Hematopoietic multipotent progenitor cell treated with erythropoietin and hydrocortisone succinate and interleukin-3 and kit ligand, for 4 days (in vitro differentiated cells): ENCODE measurements around the gene ZMYND15.
A peak's percentile ranks its signal among the peaks of the same experiment; 100 is the strongest.

Experiments used
- DNase-seq: peaks from one replicate; pipeline ENCODE4 v3.0.0-alpha.2; 2015

ZMYND15 gene

GRCh38 chr17:4744999-4745969, 5.7 kb downstream of the ZMYND15 start:
- no peak for DNase-seq

- DNase-seq, result peak; percentile 61
Observed at GRCh38 chr17:4747847-4748246, 8.2 kb downstream of the ZMYND15 start.

GRCh38 chr17:4748686-4749085, 9.1 kb downstream of the ZMYND15 start:
- DNase-seq, result no peak

DNA sequence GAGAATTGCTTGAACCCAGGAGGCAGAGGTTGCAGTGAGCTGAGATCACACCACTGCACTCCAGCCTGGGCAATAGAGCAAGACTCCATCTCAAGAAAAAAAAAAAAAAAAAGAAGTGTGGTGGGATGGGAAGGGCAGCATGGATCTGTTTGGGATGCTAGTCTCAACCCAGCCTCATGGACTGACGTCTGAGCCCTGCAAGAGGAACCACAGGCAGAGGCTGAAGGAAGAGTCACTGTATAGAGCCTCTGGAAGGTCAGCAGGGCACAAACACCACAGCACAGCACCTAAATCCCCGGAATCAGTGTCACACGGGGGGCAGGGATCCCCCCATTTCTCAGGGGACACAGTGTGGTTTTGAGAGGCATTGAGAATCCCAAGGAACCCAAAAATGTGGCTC, 11.0 kb downstream of the ZMYND15 start:
- DNase-seq, result no peak

DNA sequence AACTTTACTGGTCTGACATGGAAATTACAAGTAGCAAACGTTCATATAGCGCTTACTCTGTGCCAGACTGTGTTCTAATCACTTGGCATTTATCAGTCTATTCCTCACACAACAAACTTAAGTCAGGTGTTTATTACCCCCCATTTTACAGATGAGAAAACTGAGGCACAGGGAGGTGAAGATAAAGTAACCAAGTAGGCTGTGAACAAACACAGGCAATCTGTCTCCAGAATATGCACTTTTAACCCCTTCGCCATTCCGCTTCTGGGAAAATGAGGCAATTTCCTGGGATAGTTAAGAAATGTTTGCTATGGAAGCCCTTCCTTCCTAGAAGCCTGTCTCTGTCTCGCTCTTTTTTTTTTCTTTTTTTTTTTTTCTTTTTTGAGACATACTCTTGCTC, 12.3 kb downstream of the ZMYND15 start:
- no peak for DNase-seq

DNA sequence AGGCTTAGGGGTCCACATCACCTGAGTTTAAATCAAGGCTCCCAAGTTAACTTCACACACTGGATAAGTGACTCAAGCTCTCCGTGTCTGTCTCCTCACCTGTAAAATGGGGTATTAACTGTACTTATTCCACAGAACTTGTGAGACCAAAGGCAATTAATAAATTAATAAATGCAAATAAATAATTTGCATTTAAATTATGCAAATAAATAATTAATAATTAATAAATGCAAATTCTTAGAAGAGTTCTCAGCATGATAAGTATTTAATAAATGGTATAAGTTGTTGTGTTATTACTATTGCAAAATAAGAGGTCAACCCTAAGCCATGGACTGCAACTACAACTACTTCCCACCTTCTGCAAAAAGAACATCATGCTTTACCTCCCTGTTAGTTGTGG, 13.8 kb downstream of the ZMYND15 start:
- no peak for DNase-seq

- DNase-seq, result no peak
Observed at GRCh38 chr17:4759776-4760236, 20.2 kb downstream of the ZMYND15 start.

- peak; percentile 35 for DNase-seq
Observed at GRCh38 chr17:4764595-4764994, 25.0 kb downstream of the ZMYND15 start.

GRCh38 chr17:4766201-4766600, 26.6 kb downstream of the ZMYND15 start:
- DNase-seq, result peak; percentile 57

DNA sequence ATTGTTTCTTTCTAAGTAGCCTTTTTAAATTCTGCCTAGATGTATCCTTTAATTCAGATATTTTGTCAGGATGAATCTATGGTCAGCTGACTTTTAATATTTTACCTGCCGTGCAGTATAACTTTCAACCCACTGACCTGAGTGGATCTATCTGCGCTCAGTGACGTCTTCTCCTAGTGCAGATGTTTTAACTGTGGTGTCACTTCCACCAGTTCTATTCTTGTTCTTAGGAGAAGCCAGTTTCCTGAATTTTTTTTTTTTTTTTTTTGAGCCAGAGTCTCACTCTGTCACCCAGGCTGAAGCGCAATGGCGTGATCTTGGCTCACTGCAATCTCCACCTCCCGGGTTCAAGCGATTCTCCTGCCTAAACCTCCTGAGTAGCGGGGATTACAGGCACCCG, 27.1 kb downstream of the ZMYND15 start:
- DNase-seq, result no peak

GRCh38 chr17:4768298-4768697, 28.7 kb downstream of the ZMYND15 start:
- no peak for DNase-seq

- DNase-seq, result no peak
Observed at GRCh38 chr17:4769628-4770027, 30.0 kb downstream of the ZMYND15 start.

DNA sequence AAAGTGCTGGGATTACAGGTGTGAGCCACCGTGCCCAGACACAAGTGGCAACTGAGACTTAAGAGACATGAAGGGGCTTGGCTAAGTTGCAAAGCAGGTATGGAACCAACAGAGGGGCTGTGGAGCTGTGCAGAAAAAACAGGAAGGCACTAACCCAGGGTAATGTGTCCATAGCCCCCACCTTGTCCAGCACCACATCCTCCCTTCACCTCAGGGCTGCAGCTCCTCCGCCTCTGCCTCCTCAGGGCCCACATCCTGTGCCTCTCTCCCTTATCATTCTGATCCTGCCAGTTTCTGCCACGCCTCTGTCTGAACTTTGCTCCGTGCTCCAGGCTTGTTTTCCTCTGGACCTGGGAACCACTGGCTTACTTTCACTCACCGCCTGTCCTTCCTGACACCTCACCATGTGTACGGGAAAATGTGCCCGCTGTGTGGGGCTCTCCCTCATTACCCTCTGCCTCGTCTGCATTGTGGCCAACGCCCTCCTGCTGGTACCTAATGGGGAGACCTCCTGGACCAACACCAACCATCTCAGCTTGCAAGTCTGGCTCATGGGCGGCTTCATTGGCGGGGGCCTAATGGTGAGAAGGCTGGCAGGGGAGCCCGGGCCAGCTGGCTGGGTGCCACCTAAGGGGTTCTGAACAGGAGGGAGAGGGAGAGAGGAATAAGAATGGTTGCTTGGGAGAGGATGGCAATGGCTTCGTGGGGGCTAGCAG, 32.0 kb downstream of the ZMYND15 start, which contains the start of gene TM4SF5:
TM4SF5 (plus strand) TSS at position 368 of the 716 bp plus-strand sequence; CDS start at position 405, 37 bp downstream.
- no peak for DNase-seq

DNA sequence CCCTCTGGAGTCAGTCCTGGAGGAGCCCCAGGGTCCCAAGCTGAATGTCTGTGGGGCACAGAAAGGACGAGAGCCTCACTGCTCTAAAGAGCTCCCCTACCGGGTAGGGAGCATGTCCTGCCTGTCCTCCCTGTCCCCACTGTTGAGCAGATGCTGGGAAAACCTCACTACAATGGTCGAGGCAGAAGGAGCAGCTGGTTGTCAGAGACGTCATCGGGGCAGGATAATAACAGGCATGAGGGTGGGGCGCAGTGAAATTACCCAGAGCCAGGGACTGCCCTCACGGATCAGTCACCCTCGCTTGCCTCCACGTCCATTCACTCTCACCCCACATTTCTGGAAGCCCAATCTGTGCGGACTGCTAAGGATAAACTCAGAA, 32.6 kb downstream of the ZMYND15 start:
- no peak for DNase-seq

- DNase-seq, result no peak
Observed at GRCh38 chr17:4777969-4778760, 38.5 kb downstream of the ZMYND15 start.

DNA sequence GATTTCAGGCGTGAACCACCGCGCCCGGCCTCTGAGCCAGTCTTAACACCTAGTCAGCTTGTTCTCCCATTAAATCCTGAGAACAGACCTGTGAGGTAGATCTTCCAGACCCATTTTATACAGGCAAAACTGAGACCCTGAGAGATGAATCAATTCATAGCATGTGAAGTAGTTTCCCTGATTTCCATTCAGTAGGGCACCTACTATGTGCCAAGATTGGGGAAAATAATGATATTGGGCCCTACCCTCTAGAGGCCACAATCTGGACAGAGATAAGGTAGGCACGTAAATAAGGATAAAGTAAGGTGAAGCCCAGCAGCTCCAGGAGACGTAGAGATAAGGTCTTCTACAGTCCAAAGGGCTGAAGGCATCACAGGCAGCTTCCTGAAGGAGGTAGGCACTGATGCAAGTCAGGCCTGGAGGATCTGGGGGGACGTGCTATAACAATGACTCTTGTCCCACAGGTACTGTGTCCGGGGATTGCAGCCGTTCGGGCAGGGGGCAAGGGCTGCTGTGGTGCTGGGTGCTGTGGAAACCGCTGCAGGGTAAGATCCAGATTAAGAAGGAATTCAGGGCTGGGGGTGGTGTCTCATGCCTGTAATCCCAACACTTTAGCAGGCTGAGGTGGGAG, 40.8 kb downstream of the ZMYND15 start:
- no peak for DNase-seq

GRCh38 chr17:4782652-4783051, 43.0 kb downstream of the ZMYND15 start:
- DNase-seq, result peak; percentile 32

- DNase-seq, result no peak
Observed at GRCh38 chr17:4785311-4786105, 45.9 kb downstream of the ZMYND15 start.

GRCh38 chr17:4786106-4786511, 46.5 kb downstream of the ZMYND15 start, which contains the start of gene VMO1:
TSS of gene VMO1 (minus strand) at chr17:4786364. CDS start at chr17:4786352, 12 bp downstream.
- no peak for DNase-seq

GRCh38 chr17:4786516-4786915, 46.9 kb downstream of the ZMYND15 start:
- no peak for DNase-seq

DNA sequence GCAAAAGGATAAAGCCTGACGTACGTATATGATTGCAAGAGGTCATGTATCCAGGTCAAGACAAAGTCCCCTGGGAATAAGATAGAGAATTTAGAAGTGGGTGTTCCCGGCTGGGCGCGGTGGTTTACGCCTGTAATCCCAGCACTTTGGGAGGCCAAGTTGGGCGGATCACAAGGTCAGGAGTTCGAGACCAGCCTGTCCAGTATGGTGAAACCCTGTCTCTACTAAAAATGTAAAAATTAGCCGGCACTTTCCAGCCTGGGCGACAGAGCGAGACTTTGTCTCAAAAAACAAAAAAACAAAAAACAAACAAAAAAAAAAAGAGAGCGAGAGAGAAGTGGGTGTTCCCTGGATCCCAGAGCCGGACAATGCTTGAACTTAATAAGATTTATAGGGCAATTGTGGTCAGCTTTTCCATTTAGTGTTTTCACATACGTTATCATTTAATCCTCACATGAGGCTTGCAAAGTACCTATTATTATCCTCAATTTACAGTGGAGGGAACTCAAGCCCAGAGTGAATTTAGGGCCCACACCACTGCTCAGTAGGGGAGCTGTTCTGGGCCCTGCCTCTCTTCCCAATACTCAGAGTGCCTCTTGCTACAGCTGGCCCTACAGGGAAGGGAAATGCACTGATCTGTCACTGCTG, 48.6 kb downstream of the ZMYND15 start:
- DNase-seq, result no peak
